NCI-H1417 treated with DMSO at 0.1 percent for 48 hours (cell line): ENCODE measurements around the gene APOL5.

ENCODE experiments used
- DNase-seq: peaks from one replicate; lab custom pipeline; 2025; lab: John Stamatoyannopoulos, UW

Gene APOL5

GRCh38 chr22:35742342-35743100 lies 24.8 kb downstream of the APOL5 start:
- no peak for DNase-seq

GRCh38 chr22:35743326-35743860 lies 25.7 kb downstream of the APOL5 start:
- DNase-seq = no peak

- DNase-seq = no peak
Observed at GRCh38 chr22:35746248-35746647, 28.6 kb downstream of the APOL5 start.

GRCh38 chr22:35746946-35747703 lies 29.5 kb downstream of the APOL5 start:
- DNase-seq = no peak

GRCh38 chr22:35749808-35750207 lies 32.1 kb downstream of the APOL5 start:
- DNase-seq = no peak

GRCh38 chr22:35752006-35752862 lies 34.6 kb downstream of the APOL5 start:
- DNase-seq = no peak

DNA sequence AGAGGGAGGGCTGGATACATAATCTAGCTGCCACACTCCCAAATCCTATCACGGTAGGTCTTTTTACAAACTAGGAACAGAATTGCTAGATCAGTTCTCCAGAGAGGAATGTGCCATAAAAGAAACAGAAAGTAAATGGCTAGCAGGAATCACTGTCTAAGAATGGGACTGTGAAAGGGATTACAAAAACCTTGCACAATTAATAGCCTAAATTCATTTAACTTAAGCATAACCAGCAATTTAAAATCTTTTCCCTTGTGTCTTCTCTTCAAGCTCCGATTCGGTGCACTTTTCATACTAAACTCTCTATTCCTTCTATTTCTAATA lies 35.2 kb downstream of the APOL5 start:
- no peak for DNase-seq

GRCh38 chr22:35754761-35755160 lies 37.1 kb downstream of the APOL5 start:
- DNase-seq = no peak

- DNase-seq = no peak
Observed at GRCh38 chr22:35756722-35757121, 39.0 kb downstream of the APOL5 start.

DNA sequence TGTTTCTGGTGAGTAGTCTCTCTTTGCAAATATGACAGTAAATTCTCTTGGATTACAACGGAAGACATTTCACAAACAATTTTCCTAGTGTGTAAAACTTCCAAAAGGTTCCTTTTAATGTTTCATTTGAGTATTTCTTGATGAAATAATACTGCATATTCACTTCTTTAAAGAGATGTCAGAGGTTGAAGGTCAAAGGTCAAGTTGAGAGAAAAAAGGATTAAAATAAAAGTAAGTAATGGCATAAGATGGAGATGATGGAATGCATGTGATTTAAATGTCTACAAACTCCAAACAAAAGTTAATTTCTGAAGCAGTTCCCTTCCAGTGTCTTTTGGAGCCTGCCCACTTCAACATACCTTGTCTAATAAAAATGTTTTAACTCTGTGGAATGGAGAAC lies 40.7 kb downstream of the APOL5 start:
- DNase-seq = no peak

- DNase-seq = no peak
Observed at GRCh38 chr22:35761037-35761436, 43.4 kb downstream of the APOL5 start.

GRCh38 chr22:35766654-35767580 lies 49.2 kb downstream of the APOL5 start:
- DNase-seq = no peak

DNA sequence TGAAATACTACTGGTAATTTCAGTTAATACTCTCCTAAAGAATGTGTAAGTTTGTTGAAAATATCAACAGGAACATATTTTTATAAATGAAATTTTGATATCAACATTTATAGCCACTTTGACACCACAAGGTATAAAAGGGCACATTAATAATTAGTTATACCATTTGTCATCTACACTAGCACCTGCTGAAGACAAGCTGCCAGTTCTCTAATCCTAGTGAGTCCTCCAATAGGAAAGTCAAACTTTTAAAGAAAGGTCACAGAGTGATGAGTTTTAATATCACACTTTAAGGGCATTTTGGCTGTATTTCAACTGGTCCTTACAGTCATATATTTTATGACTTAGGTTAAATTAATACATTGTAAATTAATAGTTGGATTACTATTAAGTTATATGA lies 52.3 kb downstream of the APOL5 start:
- DNase-seq = no peak

DNA sequence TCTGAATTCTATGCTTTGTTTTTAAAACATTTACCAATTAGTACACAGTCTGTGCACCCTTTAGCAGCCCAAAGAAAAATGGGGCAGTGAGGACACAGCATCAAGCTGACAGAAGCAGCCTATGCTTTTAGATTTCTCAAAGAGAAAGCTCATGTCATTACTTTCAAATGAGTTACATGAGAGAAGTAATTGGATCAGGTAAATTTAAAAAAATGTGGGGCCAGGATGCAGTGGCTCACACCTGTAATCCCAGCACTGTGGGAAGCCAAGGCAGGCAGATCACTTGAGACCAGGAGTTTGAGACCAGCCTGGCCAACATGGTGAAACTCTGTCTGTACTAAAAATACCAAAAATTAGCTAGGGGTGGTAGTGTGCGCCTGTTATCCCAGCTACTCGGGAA lies 57.7 kb downstream of the APOL5 start:
- no peak for DNase-seq

GRCh38 chr22:35777335-35777975 lies 59.8 kb downstream of the APOL5 start:
- no peak for DNase-seq
